Measurements from ENCODE around the gene FLAD1. TPM values are rescaled to one million over a fixed set of nuclear protein-coding genes. Genes with fewer than 3 reads are reported as not detected.

FLAD1 gene
- polyA plus RNA-seq, 1 experiment, result 21.1 TPM

GRCh38 chr1:155001675-155002463 is 18.7 kb downstream of the FLAD1 start:
- ChIA-PET POLR2A (interaction anchor here (1.3 kb wide), 1 partner anchor 31 kb away, joined by 4 read pairs; the partner anchor contains the start of gene SHC1), CTCF (interaction anchor here (0.6 to 1.0 kb wide), 4 partner anchors 16 to 44 kb away, joined by 3 to 7 read pairs (median 4); no protein-coding TSS in a partner anchor)
- DNase-seq (ENCODE audit: low read depth, low spot score), result peak; percentile 97
- H3K9me3 ChIP-seq (ENCODE audit: control insufficient read depth, insufficient read depth, low read length), result no peaks in the 10 kb centered on the region; the same call in 1 of the 2 replicates
- no peaks in the 10 kb centered on the region for H3K27me3 ChIP-seq (ENCODE audit: control insufficient read depth, insufficient read depth, low read length)
- H3K27ac ChIP-seq (ENCODE audit: low read depth, low read length), result peak overlapping the region; percentile 84
- peak overlapping the region; percentile 94 for H3K4me3 ChIP-seq (ENCODE audit: low read depth, low read length)
- TF ChIP-seq CTCF (IDR thresholded peaks at IDR 0.05; ENCODE audit: low read depth, low read length), result peak; percentile 68

GRCh38 chr1:155002464-155003226 is 19.5 kb downstream of the FLAD1 start, which contains the start of gene ZBTB7B:
TSS of gene ZBTB7B (plus strand) at chr1:155002802. CDS start at chr1:155014661, 11,859 bp downstream.
- Histone ChIP-seq H3K9me3 (ENCODE audit: control insufficient read depth, insufficient read depth, low read length) (no peaks in the 10 kb centered on the region; the same call in 1 of the 2 replicates), H3K4me3 (ENCODE audit: low read depth, low read length) (peak within 1 kb of the TSS; percentile 94), H3K27ac (ENCODE audit: low read depth, low read length) (peak within 1 kb of the TSS; percentile 84), H3K27me3 (ENCODE audit: control insufficient read depth, insufficient read depth, low read length) (no peaks in the 10 kb centered on the region)
- no peak for DNase-seq (ENCODE audit: low read depth, low spot score)
- ChIA-PET CTCF (interaction anchor here (0.6 to 1.0 kb wide), 4 partner anchors 15 to 43 kb away, joined by 3 to 7 read pairs (median 4); no protein-coding TSS in a partner anchor), POLR2A (interaction anchor here (1.3 kb wide), 1 partner anchor 15 kb away, joined by 4 read pairs; no protein-coding TSS in a partner anchor)
- no peak for TF ChIP-seq CTCF (IDR thresholded peaks at IDR 0.05; ENCODE audit: low read depth, low read length)

GRCh38 chr1:155003227-155003765 is 20.2 kb downstream of the FLAD1 start:
- Histone ChIP-seq H3K27ac (ENCODE audit: low read depth, low read length) (peak overlapping the region; percentile 70), H3K9me3 (ENCODE audit: control insufficient read depth, insufficient read depth, low read length) (no peaks in the 10 kb centered on the region; the same call in 1 of the 2 replicates), H3K4me3 (ENCODE audit: low read depth, low read length) (peak overlapping the region; percentile 94), H3K27me3 (ENCODE audit: control insufficient read depth, insufficient read depth, low read length) (no peaks in the 10 kb centered on the region)
- no peak for TF ChIP-seq CTCF (IDR thresholded peaks at IDR 0.05; ENCODE audit: low read depth, low read length)
- ChIA-PET POLR2A (interaction anchor here (1.3 to 1.5 kb wide), 2 partner anchors 14 to 30 kb away, joined by 4 to 11 read pairs; no protein-coding TSS in a partner anchor), CTCF (interaction anchor here (0.7 kb wide), 1 partner anchor 14 kb away, joined by 3 read pairs; no protein-coding TSS in a partner anchor)
- DNase-seq (ENCODE audit: low read depth, low spot score), result no peak

GRCh38 chr1:155003766-155004351 is 20.7 kb downstream of the FLAD1 start:
- ChIA-PET POLR2A (interaction anchor here (1.3 to 1.5 kb wide), 2 partner anchors 13 to 30 kb away, joined by 4 to 11 read pairs; no protein-coding TSS in a partner anchor), CTCF (interaction anchor here (0.7 kb wide), 1 partner anchor 14 kb away, joined by 3 read pairs; no protein-coding TSS in a partner anchor)
- H3K27me3 ChIP-seq (ENCODE audit: control insufficient read depth, insufficient read depth, low read length), result no peaks in the 10 kb centered on the region
- H3K9me3 ChIP-seq (ENCODE audit: control insufficient read depth, insufficient read depth, low read length), result no peaks in the 10 kb centered on the region; the same call in 1 of the 2 replicates
- no peak for DNase-seq (ENCODE audit: low read depth, low spot score)
- peak overlapping the region; percentile 94 for H3K4me3 ChIP-seq (ENCODE audit: low read depth, low read length)
- H3K27ac ChIP-seq (ENCODE audit: low read depth, low read length), result peak overlapping the region; percentile 70
- TF ChIP-seq CTCF (IDR thresholded peaks at IDR 0.05; ENCODE audit: low read depth, low read length), result no peak

Data from AG04450 (cell line).